ENCODE data around the gene CATSPER1.

GRCh38 chr11:65988791-65989592, 37.3 kb downstream of the CATSPER1 start:
- TF ChIP-seq ARNTL (CRISPR knock-in tag; IDR thresholded peaks at IDR 0.05; ENCODE audit: borderline replicate concordance, low read depth) (no peak), PATZ1 (CRISPR knock-in tag; IDR thresholded peaks at IDR 0.05; ENCODE audit: borderline replicate concordance) (no peak), ZNF565 (CRISPR knock-in tag; conservative IDR thresholded peaks at IDR 0.05; ENCODE audit: low read depth) (no peak), CREB5 (CRISPR knock-in tag; IDR thresholded peaks at IDR 0.05; ENCODE audit: low read depth) (no peak), TSHZ2 (CRISPR knock-in tag; IDR thresholded peaks at IDR 0.05) (no peak), ZFP3 (CRISPR knock-in tag; IDR thresholded peaks at IDR 0.05) (no peak), ESRRG (CRISPR knock-in tag; IDR thresholded peaks at IDR 0.05) (no peak), POU6F1 (CRISPR knock-in tag; IDR thresholded peaks at IDR 0.05; ENCODE audit: borderline replicate concordance, low read depth) (no peak), CSDC2 (CRISPR knock-in tag; IDR thresholded peaks at IDR 0.05) (no peak), ZFP30 (CRISPR knock-in tag; IDR thresholded peaks at IDR 0.05) (no peak), OSR1 (CRISPR knock-in tag; IDR thresholded peaks at IDR 0.05) (no peak), RARB (CRISPR knock-in tag; IDR thresholded peaks at IDR 0.05) (no peak)
